Keratinocyte (primary cell): ENCODE measurements around the gene PLCL2. TPM values are rescaled to one million over a fixed set of nuclear protein-coding genes. Genes with fewer than 3 reads are reported as not detected.

Experiments
- DNase-seq: peaks from one replicate; pipeline ENCODE4 v3.0.0-alpha.2; 2011; ENCODE audit warnings: low read depth, missing footprints, low spot score
- FAIRE-seq: peaks from 2 replicates; lab custom pipeline; 2011; peaks lifted over from hg19 to GRCh38; lab: Jason Lieb, UNC
- H2AFZ ChIP-seq: 2 replicates; pipeline ENCODE4 v1.6.0; 2012; ENCODE audit warnings: low read length, control low read depth, inconsistent platforms; ENCODE audit not compliant: control insufficient read depth
- H3K27ac ChIP-seq: 2 replicates; pipeline ENCODE4 v1.5.1; 2011; ENCODE audit warnings: low read length; ENCODE audit not compliant: control insufficient read depth, insufficient read depth
- H3K27me3 ChIP-seq: 3 replicates; pipeline ENCODE4 v1.6.0; 2011; ENCODE audit warnings: low read length; ENCODE audit not compliant: control insufficient read depth, insufficient read depth; ENCODE audit errors: extremely low read depth
- H3K36me3 ChIP-seq, 2 experiments: 2 replicates in 1 of 2; 3 replicates in 1 of 2; pipeline ENCODE4 v1.5.1; 2011; ENCODE audit warnings: low read length in 2 of 2, mild to moderate bottlenecking in 1 of 2; ENCODE audit not compliant: control insufficient read depth in 2 of 2, insufficient read depth in 2 of 2; ENCODE audit errors: extremely low read depth in 1 of 2
- H3K4me1 ChIP-seq: 3 replicates; pipeline ENCODE4 v1.5.1; 2011; ENCODE audit warnings: low read length; ENCODE audit not compliant: control insufficient read depth, insufficient read depth; ENCODE audit errors: extremely low read depth
- H3K4me2 ChIP-seq: 3 replicates; pipeline ENCODE4 v1.6.0; 2011; ENCODE audit warnings: low read depth, low read length; ENCODE audit not compliant: control insufficient read depth, insufficient read depth; ENCODE audit errors: extremely low read depth
- H3K4me3 ChIP-seq, 3 experiments: fragments of 200-600 bp in 1 of 3; sonication (generic) in 1 of 3; 2 replicates in 2 of 3; 3 replicates in 1 of 3; pipeline ENCODE4 v1.5.1; 2011 to 2016; ENCODE audit warnings: low read length in 3 of 3, mild to moderate bottlenecking in 3 of 3, control low read depth in 2 of 3, inconsistent platforms in 1 of 3, low read depth in 1 of 3, mixed read lengths in 1 of 3, mixed run types in 1 of 3, moderate library complexity in 1 of 3; ENCODE audit not compliant: control insufficient read depth in 2 of 3, insufficient read depth in 2 of 3; ENCODE audit errors: extremely low read depth in 1 of 3
- H3K79me2 ChIP-seq: 2 replicates; pipeline ENCODE4 v1.6.0; 2012; ENCODE audit warnings: low read length; ENCODE audit not compliant: control insufficient read depth, insufficient read depth
- H3K9ac ChIP-seq: 3 replicates; pipeline ENCODE4 v1.6.0; 2011; ENCODE audit warnings: low read length; ENCODE audit not compliant: control insufficient read depth, insufficient read depth; ENCODE audit errors: extremely low read depth
- H3K9me1 ChIP-seq: 3 replicates; pipeline ENCODE4 v1.6.0; 2011; ENCODE audit warnings: low read length; ENCODE audit not compliant: control insufficient read depth, insufficient read depth; ENCODE audit errors: extremely low read depth
- H3K9me3 ChIP-seq: 2 replicates; pipeline ENCODE4 v1.5.1; 2012; ENCODE audit warnings: low read depth, low read length; ENCODE audit not compliant: control insufficient read depth
- H4K20me1 ChIP-seq: 3 replicates; pipeline ENCODE4 v1.6.0; 2011; ENCODE audit warnings: low read length; ENCODE audit not compliant: control insufficient read depth, insufficient read depth; ENCODE audit errors: extremely low read depth
- EZH2 ChIP-seq: IDR thresholded peaks from one replicate; pipeline ENCODE4 v1.6.1; 2012; ENCODE audit warnings: inconsistent platforms, mild to moderate bottlenecking, low read length, moderate library complexity
- dilution Hi-C: fragments of 300-500 bp; cut with MboI; formaldehyde crosslinking; loops from one replicate; pipeline ENCODE4 v1.7.0; 2020; ENCODE audit warnings: low sequenced_read_pairs; ENCODE audit not compliant: extremely low pct_ligation_motif_present
- polyA plus RNA-seq, 5 experiments: library from polyadenylated mRNA; depleted of rRNA in 3 of 5; stranded (reverse) in 3 of 5; stranded (forward) in 1 of 5; unstranded in 1 of 5; fragments of >200 nt; gene quantifications; 1 replicate in 1 of 5; 2 replicates in 3 of 5; 3 replicates in 1 of 5; pipeline versions ENCODE4 v1.2.1 to v1.2.3, GENCODE V29; 2011 to 2012; ENCODE audit warnings: missing spikeins in 2 of 5, low read depth in 1 of 5, low replicate concordance in 1 of 5
- TF ChIP-seq, protein P1 (sequence below), 3 experiments: IDR thresholded peaks in 1 of 3; conservative IDR thresholded peaks in 1 of 3; optimal IDR thresholded peaks in 1 of 3; 2 replicates in 2 of 3; 3 replicates in 1 of 3; pipeline versions ENCODE3 to v1.5.1; 2011; ENCODE audit warnings: low read length in 3 of 3, mild to moderate bottlenecking in 3 of 3, moderate library complexity in 2 of 3, control low read depth in 1 of 3, inconsistent platforms in 1 of 3; ENCODE audit not compliant: insufficient read depth in 2 of 3; ENCODE audit errors: extremely low read depth in 1 of 3

The PLCL2 gene
- polyA plus RNA-seq, 1 donor (not counting 4 experiments of a cell fraction or from before 2014, with no cell fraction given), result 0.20 TPM

DNA sequence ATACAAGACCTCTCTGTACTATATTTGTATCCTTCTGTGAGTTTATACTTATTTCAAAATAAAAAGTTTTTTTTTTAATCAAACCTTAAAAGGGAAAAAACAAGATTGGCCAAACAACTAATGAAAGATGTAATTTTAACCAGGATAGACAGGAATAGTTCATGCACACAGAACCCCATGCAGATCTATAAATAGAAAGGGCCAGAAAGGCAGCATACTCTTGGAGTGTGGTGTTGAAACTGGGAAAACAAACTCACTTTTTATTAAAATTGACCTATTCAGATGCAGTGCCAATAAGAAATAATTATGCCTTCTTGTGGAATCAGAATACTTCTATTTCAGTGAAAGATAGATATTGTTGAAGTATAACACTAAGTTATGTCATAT is 204.6 kb downstream of the PLCL2 start:
- H3K4me2 ChIP-seq, result no peak overlapping the region
- TF ChIP-seq, protein P1, sequence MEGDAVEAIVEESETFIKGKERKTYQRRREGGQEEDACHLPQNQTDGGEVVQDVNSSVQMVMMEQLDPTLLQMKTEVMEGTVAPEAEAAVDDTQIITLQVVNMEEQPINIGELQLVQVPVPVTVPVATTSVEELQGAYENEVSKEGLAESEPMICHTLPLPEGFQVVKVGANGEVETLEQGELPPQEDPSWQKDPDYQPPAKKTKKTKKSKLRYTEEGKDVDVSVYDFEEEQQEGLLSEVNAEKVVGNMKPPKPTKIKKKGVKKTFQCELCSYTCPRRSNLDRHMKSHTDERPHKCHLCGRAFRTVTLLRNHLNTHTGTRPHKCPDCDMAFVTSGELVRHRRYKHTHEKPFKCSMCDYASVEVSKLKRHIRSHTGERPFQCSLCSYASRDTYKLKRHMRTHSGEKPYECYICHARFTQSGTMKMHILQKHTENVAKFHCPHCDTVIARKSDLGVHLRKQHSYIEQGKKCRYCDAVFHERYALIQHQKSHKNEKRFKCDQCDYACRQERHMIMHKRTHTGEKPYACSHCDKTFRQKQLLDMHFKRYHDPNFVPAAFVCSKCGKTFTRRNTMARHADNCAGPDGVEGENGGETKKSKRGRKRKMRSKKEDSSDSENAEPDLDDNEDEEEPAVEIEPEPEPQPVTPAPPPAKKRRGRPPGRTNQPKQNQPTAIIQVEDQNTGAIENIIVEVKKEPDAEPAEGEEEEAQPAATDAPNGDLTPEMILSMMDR (optimal IDR thresholded peaks at IDR 0.05 in 1 of 3, IDR thresholded peaks at IDR 0.05 in 1 of 3, conservative IDR thresholded peaks at IDR 0.05 in 1 of 3; ENCODE audit: extremely low read depth in 1 of 3, insufficient read depth in 2 of 3, low read length in 3 of 3), result no peak
- TF ChIP-seq EZH2, result no peak
- no peak overlapping the region for H3K9ac ChIP-seq
- no peak overlapping the region for H2AFZ ChIP-seq
- no peaks in the 10 kb centered on the region for H3K27me3 ChIP-seq
- no peaks in the 10 kb centered on the region for H3K9me3 ChIP-seq
- H3K36me3 ChIP-seq, result no peaks in the 10 kb centered on the region
- no peak overlapping the region for H3K4me3 ChIP-seq
- FAIRE-seq, result no peak
- no peak for DNase-seq
- no peaks in the 10 kb centered on the region for H4K20me1 ChIP-seq
- no peaks in the 10 kb centered on the region for H3K4me1 ChIP-seq
- dilution Hi-C loops, result no loop called here
- no peak overlapping the region for H3K27ac ChIP-seq
- H3K9me1 ChIP-seq, result no peaks in the 10 kb centered on the region
- H3K79me2 ChIP-seq, result no peaks in the 10 kb centered on the region

DNA sequence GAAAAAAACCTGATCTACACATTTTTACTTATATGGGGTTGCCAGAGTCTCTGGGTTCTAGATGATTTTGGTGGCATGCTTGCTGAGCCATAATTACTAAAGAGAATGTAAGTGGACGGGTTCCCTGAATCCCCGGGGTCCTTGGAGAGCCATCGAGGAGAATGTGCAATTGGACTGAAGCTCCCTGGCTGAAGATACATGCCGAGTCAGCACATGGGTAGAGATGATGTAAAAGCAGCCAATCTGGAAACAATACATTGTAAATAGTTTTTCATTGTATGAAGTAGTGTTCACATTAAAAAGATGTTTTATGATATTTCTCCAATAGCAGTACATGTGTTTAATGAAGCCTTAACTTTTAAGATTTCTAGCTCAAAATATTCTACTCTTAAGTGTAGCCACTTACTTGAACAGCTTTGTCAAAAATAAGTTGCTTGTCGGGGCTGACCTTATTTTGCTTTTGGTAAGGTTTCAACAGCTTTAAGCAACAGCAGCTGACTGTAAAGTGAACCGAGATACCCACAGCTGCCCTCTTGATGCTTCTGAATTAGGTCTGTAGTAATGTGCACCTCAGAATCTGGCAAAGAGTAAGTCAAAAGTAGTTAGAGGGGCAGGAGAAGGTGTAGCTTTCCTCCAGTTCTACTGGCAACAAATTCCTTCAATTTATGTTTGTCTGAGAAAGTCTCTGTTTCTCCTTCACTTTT is 205.7 kb downstream of the PLCL2 start:
- no peak for DNase-seq
- no peak for TF ChIP-seq EZH2
- TF ChIP-seq, protein P1 (optimal IDR thresholded peaks at IDR 0.05 in 1 of 3, IDR thresholded peaks at IDR 0.05 in 1 of 3, conservative IDR thresholded peaks at IDR 0.05 in 1 of 3; ENCODE audit: extremely low read depth in 1 of 3, insufficient read depth in 2 of 3, low read length in 3 of 3), result no peak
- no peak for FAIRE-seq
- no peaks in the 10 kb centered on the region for H4K20me1 ChIP-seq
- H3K27ac ChIP-seq, result no peak overlapping the region
- H3K27me3 ChIP-seq, result no peaks in the 10 kb centered on the region
- no peaks in the 10 kb centered on the region for H3K79me2 ChIP-seq
- no peak overlapping the region for H3K4me2 ChIP-seq
- dilution Hi-C loops, result no loop called here
- no peak overlapping the region for H3K4me3 ChIP-seq
- no peaks in the 10 kb centered on the region for H3K9me3 ChIP-seq
- no peaks in the 10 kb centered on the region for H3K4me1 ChIP-seq
- no peaks in the 10 kb centered on the region for H3K36me3 ChIP-seq
- no peaks in the 10 kb centered on the region for H3K9me1 ChIP-seq
- H2AFZ ChIP-seq, result no peak overlapping the region
- no peak overlapping the region for H3K9ac ChIP-seq
